GM13977 (cell line): ENCODE measurements around the gene RINL.
"Not testable (repeated sequence)": the region's sequence is repeated elsewhere in the genome, so short reads cannot be mapped to it uniquely, and the experiment has no call there.

ENCODE experiments used
- DNase-seq: peaks from one replicate; pipeline ENCODE4 v3.0.0; 2012; ENCODE audit warnings: low spot score
- in situ Hi-C: fragments of 300-500 bp; cut with MboI; formaldehyde crosslinking; loops from one replicate; pipeline ENCODE4 v1.12.0; 2022; ENCODE audit warnings: low sequenced_read_pairs, low pct_unique_long_range_greater_than_20kb, mixed read lengths, inconsistent platforms; ENCODE audit not compliant: unreplicated experiment
- TF ChIP-seq, protein P1 (sequence below): IDR thresholded peaks from 2 replicates; pipeline ENCODE4 v1.5.1; 2012; ENCODE audit warnings: mild to moderate bottlenecking, control low read depth; ENCODE audit not compliant: insufficient read depth; ENCODE audit errors: extremely low read depth, missing control alignments

Gene RINL

DNA sequence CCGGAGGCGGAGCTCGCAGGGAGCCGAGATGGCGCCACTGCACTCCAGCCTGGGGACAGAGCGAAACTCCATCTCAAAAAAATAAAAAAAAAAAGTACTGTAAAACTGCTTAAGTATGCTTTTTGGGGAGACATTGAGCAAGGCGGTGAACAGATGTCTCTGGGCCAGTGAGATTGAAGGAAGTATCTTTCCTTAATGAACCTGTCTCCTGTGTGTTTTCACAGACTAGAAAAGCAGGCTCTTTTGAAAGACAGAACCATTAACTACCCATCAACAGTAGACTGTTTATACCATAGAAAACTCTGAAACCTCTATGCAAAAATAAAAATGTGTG, 45.0 kb downstream of the RINL start:
- TF ChIP-seq, protein P1, sequence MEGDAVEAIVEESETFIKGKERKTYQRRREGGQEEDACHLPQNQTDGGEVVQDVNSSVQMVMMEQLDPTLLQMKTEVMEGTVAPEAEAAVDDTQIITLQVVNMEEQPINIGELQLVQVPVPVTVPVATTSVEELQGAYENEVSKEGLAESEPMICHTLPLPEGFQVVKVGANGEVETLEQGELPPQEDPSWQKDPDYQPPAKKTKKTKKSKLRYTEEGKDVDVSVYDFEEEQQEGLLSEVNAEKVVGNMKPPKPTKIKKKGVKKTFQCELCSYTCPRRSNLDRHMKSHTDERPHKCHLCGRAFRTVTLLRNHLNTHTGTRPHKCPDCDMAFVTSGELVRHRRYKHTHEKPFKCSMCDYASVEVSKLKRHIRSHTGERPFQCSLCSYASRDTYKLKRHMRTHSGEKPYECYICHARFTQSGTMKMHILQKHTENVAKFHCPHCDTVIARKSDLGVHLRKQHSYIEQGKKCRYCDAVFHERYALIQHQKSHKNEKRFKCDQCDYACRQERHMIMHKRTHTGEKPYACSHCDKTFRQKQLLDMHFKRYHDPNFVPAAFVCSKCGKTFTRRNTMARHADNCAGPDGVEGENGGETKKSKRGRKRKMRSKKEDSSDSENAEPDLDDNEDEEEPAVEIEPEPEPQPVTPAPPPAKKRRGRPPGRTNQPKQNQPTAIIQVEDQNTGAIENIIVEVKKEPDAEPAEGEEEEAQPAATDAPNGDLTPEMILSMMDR: no peak
- DNase-seq: no peak
- in situ Hi-C loops: no loop called here

DNA sequence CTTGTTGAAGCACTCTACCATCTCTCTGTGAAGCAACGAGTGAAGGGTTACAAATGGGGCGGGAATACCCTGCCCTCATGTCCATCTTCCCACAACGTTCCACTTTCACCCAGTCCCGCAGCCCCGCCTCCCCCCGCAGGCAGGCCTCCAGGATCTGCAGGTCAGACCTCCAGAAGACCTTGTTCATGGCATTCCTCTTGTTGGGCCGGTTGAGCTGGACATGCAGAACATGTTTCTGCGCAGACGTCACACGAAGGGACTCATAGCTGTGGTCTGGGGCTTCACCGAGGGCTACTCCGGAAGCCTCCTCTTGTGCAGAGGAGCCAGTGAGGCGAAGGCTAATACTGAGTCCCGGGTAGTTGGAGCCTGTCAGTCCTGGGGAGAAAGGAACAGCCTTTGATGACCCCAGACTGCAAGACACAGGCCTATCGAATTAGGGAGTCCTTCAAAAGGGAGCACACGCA, 46.9 kb downstream of the RINL start:
- TF ChIP-seq, protein P1: no peak
- DNase-seq: peak; percentile 84
- in situ Hi-C loops: no loop called here

DNA sequence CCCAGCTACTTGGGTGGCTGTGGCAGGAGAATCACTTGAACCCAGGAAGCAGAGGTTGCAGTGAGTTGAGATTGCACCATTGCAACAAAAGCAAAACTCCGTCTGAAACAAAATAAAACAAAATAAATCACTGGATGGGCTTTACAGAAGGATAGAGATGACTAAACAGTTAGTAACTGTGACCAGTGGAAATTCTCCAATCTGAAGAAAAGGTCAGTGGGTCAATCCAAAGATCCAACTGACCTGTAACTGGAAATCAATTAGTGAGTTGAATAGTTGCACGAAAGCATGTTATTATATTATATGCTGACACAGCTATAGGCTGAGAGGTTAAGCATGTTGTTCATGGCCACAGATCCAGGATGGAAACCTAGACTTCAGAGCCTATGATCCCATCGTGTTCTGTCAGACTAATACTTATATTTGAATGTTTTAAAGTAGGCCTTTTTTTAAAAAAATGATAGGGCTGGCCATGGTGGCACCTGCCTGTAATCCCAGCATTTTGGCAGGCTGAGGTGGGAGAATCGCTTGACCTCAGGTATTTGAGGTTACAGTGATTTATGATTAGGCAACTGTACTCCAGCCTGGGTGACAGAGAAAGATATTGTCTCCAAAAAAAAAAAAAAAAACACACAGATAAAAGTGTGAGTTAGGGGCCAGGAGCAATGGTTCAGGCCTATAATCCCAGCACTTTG, 47.9 kb downstream of the RINL start:
- TF ChIP-seq, protein P1: no peak
- in situ Hi-C loops: no loop called here
- no peak for DNase-seq

DNA sequence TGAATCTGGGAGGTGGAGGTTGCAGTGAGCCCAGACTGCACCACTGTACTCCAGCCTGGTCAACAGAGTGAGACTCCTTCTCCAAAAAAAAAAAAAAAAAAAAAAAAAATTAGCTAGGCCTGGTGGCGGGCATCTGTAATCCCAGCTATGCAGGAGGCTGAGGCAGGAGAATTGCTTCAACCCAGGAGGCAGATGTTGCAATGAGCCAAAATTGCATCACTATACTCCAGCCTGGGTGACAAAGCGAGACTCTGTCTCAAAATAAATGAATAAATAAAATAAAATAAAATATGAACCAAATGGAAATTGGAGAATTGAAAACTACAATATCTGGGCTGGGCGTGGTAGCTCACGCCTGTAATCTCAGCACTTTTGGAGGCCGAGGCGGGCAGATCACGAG, 48.9 kb downstream of the RINL start:
- DNase-seq: not testable (repeated sequence)

DNA sequence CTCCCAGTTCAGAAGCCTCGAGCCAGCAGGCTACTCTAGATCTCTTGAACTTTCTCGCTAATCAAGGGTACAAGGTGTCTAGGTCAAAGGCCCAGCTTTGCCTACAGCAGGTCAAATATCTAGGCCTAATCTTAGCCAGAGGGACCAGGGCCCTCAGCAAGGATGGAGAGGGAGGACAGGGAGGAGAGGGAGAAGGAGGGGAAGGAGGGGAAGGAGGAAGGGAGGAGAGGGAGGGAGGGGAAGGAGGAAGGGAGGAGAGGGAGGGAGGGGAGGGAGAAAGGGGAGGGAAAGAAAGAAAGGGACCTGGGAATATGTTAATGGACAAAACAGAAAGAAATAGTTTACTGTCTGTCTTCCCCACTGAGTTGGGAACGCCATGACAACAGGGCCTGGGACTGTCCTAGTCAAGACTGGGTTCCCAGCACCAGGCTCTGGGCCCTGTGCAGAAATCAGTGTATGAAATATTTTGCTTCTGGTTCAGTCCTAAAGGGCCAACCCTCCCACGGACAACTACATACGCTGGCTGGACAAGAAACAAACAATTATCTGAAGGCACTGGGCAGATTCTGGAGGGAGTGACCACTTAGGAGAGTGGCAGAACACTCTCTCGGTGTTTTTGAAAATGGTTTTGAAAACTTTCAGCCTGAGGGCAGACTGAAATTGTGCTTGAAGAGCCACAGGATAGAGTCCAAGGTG, 51.1 kb downstream of the RINL start:
- no peak for DNase-seq
- in situ Hi-C loops: no loop called here
- TF ChIP-seq, protein P1: no peak

More for the DNA sequence above, 48.9 kb downstream of the RINL start:
- in situ Hi-C loops: not testable (repeated sequence)

DNA sequence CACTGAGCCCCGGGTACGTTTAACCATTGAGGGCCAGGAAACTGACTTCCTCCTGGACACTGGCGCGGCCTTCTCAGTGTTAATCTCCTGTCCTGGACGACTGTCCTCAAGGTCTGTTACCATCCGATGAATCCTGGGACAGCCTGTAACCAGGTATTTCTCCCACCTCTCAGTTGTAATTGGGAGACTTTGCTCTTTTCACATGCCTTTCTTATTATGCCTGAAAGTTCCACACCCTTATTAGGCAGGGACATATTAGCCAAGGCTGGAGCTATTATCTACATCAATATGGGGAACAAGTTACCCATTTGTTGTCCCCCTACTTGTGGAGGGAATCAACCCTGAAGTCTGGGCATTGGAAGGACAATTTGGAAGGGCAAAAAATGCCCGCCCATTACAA, 52.1 kb downstream of the RINL start:
- in situ Hi-C loops, DNase-seq: not testable (repeated sequence)

DNA sequence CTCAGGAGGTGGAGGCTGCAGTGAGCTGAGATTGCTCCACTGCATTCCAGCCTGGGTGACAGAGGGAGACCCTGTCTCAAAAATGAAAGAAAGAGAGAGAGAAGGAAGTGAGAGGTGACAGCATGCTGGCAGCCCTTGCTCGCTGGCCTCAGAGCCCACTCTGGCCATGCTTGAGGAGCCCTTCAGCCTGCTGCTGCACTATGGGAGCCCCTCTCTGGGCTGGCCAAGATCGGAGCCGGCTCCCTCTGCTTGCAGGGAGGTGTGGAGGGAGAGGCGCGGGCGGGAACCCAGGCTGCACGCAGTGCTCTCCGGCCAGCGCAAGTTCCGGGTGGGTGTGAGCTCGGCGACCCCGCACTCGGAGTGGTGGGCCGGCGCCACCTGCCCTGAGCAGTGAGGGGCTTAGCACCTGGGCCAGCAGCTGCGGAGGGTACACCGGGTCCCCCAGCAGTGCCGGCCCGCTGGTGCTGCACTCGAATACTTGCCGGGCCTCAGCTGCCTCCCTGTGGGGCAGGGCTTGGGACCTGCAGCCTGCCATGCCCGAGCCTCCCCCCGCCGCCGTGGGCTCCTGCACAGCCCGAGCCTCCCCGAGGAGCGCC, 56.7 kb downstream of the RINL start:
- in situ Hi-C loops, DNase-seq: not testable (repeated sequence)

DNA sequence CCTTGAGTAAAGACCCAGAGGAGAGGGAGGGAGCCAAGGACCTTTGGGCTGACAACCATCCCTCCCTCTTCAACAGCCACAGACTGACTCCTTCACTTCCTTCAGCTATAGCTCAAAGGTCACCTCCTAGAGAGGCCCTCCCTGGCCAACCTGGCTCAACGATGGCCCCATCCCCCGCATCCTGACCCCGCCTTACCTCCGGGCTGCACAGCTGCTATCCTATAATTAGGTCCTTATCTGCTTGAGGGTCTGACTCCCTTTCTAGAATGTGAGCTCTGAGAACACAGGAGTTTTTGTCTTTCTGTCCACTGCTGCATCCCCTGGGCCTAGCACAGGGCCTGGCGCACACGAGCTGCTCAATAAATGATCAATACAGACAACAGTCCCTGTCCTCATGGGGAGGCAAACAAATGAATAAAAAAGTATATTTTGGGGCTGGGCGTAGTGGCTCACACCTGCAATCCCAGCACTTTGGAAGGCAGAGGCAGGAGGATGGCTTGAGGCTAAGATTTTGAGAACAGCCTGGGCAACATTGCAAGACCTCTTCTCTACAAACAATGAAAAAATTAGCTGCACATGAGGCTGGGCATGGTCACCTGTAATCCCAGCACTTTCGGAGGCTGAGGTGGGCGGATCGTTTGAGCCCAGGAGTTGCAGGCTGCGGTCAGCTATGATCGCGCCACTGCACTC, 58.7 kb downstream of the RINL start:
- DNase-seq: no peak
- in situ Hi-C loops: no loop called here
- TF ChIP-seq, protein P1: no peak
